ENCODE data around the gene CPB1.

The CPB1 gene

DNA sequence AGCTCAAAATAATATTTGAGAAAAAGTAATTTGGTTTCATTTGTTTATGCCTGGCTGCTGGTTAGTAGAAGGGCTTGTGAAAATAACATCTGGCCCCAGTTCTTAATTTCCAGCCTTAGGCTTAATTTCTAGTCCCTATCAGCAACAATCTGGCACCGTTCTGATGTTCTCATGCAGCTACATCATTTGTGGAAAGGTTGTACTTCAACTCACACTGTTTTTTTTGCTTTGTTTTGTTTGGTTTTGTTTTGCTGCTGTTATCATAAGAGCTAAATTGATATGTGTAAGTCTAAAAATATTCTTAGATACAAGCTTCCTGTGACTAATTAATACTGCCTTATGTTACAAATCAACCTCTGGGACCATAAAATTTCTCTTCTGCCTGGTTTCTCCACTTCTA lies 46.4 kb downstream of the CPB1 start:
- no peak for DNase-seq (ENCODE audit: low read depth in 1 of 2, low spot score in 1 of 2)
- in situ Hi-C loops (cut with HindIII; ENCODE audit: low pct_unique_long_range_greater_than_20kb, low sequenced_read_pairs): no loop called here
- no peak for TF ChIP-seq JUND (IDR thresholded peaks at IDR 0.05; ENCODE audit: low read depth)

DNA sequence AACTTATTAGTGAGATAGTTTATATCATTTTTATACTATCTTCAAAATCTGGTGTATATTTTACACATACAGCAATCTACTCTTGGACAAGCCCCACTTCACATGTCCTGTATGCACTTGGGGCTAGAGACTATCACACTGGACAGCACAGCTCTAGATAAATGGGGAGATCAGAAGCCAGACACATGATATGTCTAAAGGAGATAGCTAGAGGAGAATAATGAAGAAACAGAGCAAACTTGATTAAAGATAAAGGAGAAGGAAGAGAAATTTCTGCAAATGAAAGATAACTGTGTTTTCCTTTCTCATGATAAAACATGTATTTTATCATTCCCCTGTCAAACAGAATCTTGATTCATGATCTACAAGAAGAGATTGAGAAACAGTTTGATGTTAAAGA lies 50.5 kb downstream of the CPB1 start:
- no peak for TF ChIP-seq JUND (IDR thresholded peaks at IDR 0.05; ENCODE audit: low read depth)
- in situ Hi-C loops (cut with HindIII; ENCODE audit: low pct_unique_long_range_greater_than_20kb, low sequenced_read_pairs): no loop called here

DNA sequence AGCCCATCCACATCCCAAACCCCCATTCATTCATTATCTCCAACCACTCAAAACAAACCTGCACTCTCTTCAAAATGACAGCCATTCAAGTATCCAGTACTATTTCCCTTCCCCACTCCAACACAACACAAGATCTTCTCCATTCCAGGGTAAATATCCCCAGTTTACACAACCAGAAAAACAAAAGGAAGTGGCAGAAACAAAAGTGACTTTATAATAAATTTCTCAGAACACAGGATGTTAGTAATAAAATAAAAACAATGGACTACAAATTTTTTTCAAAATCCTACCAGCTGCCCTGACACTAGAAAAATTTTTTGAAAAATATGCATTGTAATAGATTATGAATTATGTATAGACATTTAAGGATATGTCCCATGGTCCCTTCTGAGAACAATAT lies 51.6 kb downstream of the CPB1 start:
- in situ Hi-C loops (cut with HindIII; ENCODE audit: low pct_unique_long_range_greater_than_20kb, low sequenced_read_pairs): no loop called here
- TF ChIP-seq JUND (IDR thresholded peaks at IDR 0.05; ENCODE audit: low read depth): no peak
- no peak for DNase-seq (ENCODE audit: low read depth in 1 of 2, low spot score in 1 of 2)

More for the DNA sequence above, 50.5 kb downstream of the CPB1 start:
- no peak for DNase-seq (ENCODE audit: low read depth in 1 of 2, low spot score in 1 of 2)

DNA sequence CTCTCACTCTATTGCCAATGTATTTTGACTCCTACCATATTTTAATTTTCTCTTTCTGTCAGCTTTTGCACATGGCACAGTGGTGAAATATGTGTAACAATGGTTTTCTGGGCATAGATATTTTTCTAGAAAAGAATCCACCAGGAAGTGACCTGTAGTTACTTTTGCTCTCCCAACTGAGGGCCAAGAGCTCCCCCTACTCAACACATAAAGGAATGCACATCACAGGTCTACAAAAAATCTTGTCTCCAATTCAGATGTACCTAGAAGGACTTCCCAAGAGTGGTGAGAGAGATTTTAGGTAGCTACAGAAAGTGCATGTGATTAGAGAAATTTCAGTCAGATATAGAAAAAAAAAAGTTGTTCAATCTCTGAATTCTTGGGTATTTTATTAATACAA lies 53.1 kb downstream of the CPB1 start:
- no peak for TF ChIP-seq JUND (IDR thresholded peaks at IDR 0.05; ENCODE audit: low read depth)
- in situ Hi-C loops (cut with HindIII; ENCODE audit: low pct_unique_long_range_greater_than_20kb, low sequenced_read_pairs): no loop called here
- DNase-seq (ENCODE audit: low read depth in 1 of 2, low spot score in 1 of 2): peak in 1 of 2 experiments; percentile 37

DNA sequence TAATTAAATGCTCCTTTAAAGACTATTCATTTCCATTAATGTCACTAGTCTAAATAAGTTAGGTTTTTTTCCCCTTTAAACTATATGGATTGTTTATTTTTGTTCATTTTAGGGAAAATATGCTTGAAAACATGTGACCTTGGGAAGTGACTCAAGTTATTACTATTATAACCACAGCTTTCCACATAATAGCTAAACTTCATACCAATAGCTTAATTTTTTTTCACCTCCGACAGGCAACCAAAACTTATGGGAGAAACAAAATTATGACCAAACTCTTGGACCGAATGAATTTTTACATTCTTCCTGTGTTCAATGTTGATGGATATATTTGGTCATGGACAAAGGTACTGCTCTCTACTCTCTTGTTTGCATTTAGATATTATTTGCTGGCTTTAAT lies 53.7 kb downstream of the CPB1 start:
- no peak for TF ChIP-seq JUND (IDR thresholded peaks at IDR 0.05; ENCODE audit: low read depth)
- in situ Hi-C loops (cut with HindIII; ENCODE audit: low pct_unique_long_range_greater_than_20kb, low sequenced_read_pairs): no loop called here
- no peak for DNase-seq (ENCODE audit: low read depth in 1 of 2, low spot score in 1 of 2)

DNA sequence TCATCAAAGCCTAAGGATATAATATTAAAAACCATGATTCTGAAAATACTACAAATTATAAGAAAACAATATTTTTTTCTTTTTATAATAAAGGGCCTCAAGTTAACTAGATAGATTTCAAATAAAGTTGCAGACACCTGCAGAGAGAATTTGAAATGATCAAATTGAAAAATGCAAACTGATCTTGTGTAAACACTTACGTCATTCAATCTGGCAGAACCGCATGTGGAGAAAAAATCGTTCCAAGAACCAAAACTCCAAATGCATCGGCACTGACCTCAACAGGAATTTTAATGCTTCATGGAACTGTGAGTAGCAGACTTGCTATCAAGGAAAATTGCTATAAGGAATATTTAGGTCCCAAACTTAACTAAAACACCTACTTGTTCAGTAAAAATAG lies 54.7 kb downstream of the CPB1 start:
- DNase-seq (ENCODE audit: low read depth in 1 of 2, low spot score in 1 of 2): peak in 1 of 2 experiments; percentile 11
- TF ChIP-seq JUND (IDR thresholded peaks at IDR 0.05; ENCODE audit: low read depth): no peak
- in situ Hi-C loops (cut with HindIII; ENCODE audit: low pct_unique_long_range_greater_than_20kb, low sequenced_read_pairs): no loop called here

DNA sequence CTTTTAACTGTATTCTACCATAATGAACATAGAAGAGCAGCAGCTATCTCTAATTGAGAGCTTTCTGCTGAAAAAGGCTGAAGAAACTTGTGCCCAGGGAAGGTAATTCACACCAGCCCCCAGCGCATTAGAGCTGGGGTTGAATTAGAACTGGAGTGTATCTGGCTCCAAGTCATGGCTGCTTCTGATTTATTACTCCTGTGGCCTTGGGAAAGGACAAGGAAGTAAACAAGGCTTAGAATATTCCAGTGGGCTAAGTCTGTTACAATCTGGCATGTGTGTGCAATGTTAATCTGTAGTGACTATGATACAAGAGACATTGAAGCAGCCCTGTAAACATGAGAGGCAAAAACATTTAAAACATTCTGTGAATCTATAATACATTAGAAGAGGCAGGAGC lies 55.6 kb downstream of the CPB1 start:
- no peak for TF ChIP-seq JUND (IDR thresholded peaks at IDR 0.05; ENCODE audit: low read depth)
- in situ Hi-C loops (cut with HindIII; ENCODE audit: low pct_unique_long_range_greater_than_20kb, low sequenced_read_pairs): no loop called here
- DNase-seq (ENCODE audit: low read depth in 1 of 2, low spot score in 1 of 2): no peak

DNA sequence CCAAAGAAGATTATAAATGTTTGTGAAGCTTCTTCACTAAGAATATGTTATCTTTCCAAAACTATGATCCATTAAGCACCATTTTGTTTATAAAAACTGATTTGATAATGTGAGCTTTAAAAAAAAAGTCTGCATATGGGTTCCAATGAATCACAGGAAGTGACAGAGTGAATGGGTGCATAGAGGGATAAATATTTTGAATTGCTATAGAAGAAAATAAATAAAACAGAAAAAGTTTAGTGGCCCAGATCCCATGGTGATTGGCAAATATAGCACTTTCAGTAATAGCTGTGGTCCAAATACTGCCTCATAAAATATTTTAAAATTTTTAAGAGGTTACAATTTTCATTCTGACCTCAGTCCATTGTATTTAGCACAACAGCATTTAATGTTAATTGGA lies 56.6 kb downstream of the CPB1 start:
- TF ChIP-seq JUND (IDR thresholded peaks at IDR 0.05; ENCODE audit: low read depth): no peak
- in situ Hi-C loops (cut with HindIII; ENCODE audit: low pct_unique_long_range_greater_than_20kb, low sequenced_read_pairs): no loop called here
- no peak for DNase-seq (ENCODE audit: low read depth in 1 of 2, low spot score in 1 of 2)

DNA sequence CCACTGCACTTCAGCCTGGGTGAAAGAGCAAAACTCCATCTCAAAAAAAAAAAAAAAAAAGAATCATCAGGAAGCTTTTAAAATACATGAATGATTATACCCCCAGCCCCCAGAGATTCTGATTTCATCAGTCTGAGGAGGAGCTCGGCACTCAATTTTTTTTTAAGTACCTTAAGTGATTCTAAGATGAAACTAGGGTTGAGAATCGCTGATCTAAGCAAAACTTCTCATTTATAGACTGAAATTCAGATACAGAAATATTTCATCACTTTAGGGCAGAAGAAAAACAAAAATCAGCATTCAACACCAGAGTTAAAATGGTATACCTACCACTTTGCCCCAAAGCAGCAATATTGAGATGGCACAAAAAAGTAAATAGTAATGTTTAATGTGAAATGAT lies 62.2 kb downstream of the CPB1 start:
- DNase-seq (ENCODE audit: low read depth in 1 of 2, low spot score in 1 of 2): no peak
- TF ChIP-seq JUND (IDR thresholded peaks at IDR 0.05; ENCODE audit: low read depth): no peak
- in situ Hi-C loops (cut with HindIII; ENCODE audit: low pct_unique_long_range_greater_than_20kb, low sequenced_read_pairs): no loop called here

DNA sequence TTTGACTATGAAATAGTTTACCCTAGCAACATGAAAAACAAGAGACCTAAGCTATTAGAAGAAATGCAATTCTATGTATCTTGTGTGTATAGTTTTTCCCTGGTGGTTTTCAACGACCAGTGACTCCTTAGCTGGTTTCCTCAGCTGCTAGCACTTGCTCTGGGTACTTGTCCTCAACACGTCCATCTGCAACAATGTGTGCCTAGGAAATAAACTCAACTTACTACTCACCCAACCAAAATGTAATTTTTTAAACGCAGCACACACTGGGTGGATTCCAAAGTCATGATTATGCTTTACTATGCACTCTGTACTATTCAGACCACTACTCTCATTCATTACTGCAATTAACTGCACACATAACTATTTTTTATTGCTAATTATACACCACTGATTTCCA lies 68.5 kb downstream of the CPB1 start:
- no peak for TF ChIP-seq JUND (IDR thresholded peaks at IDR 0.05; ENCODE audit: low read depth)
- no peak for DNase-seq (ENCODE audit: low read depth in 1 of 2, low spot score in 1 of 2)
- in situ Hi-C loops (cut with HindIII; ENCODE audit: low pct_unique_long_range_greater_than_20kb, low sequenced_read_pairs): no loop called here

DNA sequence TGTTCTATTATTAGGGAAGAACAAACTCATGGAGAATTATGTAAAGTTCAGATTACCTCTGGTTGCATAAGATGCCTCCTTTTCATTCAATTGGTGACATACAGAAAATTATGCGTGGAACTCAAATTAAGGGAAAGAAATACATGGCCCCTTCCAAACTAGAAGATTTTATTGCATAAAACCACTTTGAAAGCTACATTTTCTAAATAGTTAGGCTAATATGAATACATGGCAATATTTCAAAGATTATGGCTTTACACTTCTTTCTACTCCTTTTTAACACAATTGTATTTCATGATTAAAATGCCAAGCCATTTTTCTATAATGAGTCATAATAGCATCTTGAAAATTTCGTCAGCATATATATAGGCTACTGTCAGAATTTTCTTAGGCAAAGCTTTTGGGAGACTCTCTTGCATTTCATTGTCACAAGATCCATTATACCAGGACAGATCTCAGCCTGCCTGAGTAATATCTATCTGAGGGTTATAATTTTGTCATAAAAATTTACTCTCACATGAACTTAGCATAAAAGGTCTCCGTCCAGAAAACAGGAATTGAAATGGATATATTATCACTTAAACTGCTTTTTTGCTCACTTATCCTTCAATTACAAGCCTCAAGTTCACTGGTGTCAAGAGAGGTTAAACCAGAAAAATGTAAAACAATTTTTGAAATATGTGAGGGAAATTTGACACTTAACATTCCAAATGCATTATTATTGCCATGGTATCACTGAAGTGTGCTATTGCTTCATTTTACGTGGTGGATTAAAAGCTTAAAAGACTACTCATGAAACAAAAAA lies 74.6 kb downstream of the CPB1 start:
- in situ Hi-C loops (cut with HindIII; ENCODE audit: low pct_unique_long_range_greater_than_20kb, low sequenced_read_pairs): no loop called here
- TF ChIP-seq JUND (IDR thresholded peaks at IDR 0.05; ENCODE audit: low read depth): no peak
- DNase-seq (ENCODE audit: low read depth in 1 of 2, low spot score in 1 of 2): no peak

DNA sequence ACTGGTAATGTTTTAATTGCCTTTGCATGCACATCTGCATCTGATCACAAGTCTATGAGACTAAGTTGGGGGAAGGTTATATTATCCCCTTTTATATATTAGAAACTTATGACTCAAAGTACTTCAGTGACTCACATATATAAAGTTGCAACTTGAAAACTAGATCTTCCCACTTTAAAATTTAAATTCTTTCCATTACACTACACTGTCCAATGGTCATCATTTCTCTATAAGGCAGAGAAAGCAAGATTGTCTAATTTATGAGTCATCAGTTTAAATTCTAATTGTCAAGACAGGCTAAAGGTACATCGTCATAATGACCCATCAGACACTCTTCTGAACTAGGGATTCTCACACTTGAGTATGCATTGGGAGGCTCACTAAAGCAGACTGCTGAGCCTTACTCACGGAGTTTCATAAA lies 75.4 kb downstream of the CPB1 start:
- in situ Hi-C loops (cut with HindIII; ENCODE audit: low pct_unique_long_range_greater_than_20kb, low sequenced_read_pairs): no loop called here
- TF ChIP-seq JUND (IDR thresholded peaks at IDR 0.05; ENCODE audit: low read depth): no peak
- no peak for DNase-seq (ENCODE audit: low read depth in 1 of 2, low spot score in 1 of 2)

DNA sequence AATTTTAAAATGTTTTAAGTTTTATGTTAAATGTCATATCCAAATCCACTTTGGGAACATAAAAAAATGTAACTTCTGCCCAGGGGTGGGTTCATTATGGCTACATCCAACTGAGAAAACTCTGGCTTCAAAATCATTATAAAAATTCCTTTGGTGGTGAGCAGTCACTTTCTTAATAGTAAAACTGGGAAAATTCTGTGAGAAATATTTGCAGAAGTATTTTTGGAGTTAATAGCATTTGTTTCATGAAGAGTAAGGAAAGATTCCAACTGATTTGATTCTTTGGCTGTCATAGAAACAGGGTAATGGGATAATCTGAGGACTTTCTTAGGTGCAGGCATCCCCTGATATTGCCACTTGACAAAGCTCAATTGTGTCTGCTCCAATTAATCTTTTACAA lies 76.3 kb downstream of the CPB1 start:
- TF ChIP-seq JUND (IDR thresholded peaks at IDR 0.05; ENCODE audit: low read depth): no peak
- DNase-seq (ENCODE audit: low read depth in 1 of 2, low spot score in 1 of 2): no peak
- in situ Hi-C loops (cut with HindIII; ENCODE audit: low pct_unique_long_range_greater_than_20kb, low sequenced_read_pairs): no loop called here

DNA sequence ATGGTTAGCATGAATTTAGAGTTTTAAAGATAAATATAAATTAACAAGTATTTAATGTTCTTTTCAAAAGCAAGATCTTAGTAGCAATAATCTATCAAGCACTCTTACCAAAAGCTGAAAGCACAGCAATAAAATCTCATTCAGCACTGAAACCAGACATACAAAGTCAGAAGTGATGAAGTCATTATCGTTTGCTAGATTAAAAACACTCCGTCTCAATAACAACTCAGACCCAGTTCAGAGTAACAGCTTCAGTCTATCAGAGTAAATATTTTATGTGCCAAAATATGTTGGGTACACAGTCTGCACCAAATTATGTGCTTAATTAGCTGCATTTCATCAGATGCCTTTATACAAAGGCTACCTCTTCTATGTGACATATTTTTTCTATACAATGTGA lies 79.1 kb downstream of the CPB1 start:
- no peak for DNase-seq (ENCODE audit: low read depth in 1 of 2, low spot score in 1 of 2)
- TF ChIP-seq JUND (IDR thresholded peaks at IDR 0.05; ENCODE audit: low read depth): no peak
- in situ Hi-C loops (cut with HindIII; ENCODE audit: low pct_unique_long_range_greater_than_20kb, low sequenced_read_pairs): no loop called here

Measured in T47D (cell line).